ENCODE measurements around the gene KIF1A.

Gene KIF1A

GRCh38 chr2:240783819-240784621 lies 36.0 kb downstream of the KIF1A start:
- no peak overlapping the region for H3K4me3 ChIP-seq (ENCODE audit: low read length)
- H3K9me3 ChIP-seq (replicated peaks; ENCODE audit: insufficient read depth, low read length), result no peaks in the 10 kb centered on the region
- no peaks in the 10 kb centered on the region for H3F3A ChIP-seq (ENCODE audit: insufficient read depth, low read length)
- 0 out of 2 replicates have a peak, but pooled peaks cover 6% of the 10 kb centered on the region for H3K27me3 ChIP-seq (replicated peaks; ENCODE audit: insufficient read depth, low read length)
- H4K20me1 ChIP-seq (ENCODE audit: insufficient read depth, low read length), result no peaks in the 10 kb centered on the region
- no peak for TF ChIP-seq CTCF (IDR thresholded peaks at IDR 0.05; ENCODE audit: low read length)
- TF ChIP-seq EZH2phosphoT487 (IDR thresholded peaks at IDR 0.05; ENCODE audit: low read length), result no peak
- no peak for TF ChIP-seq EZH2 (optimal IDR thresholded peaks at IDR 0.05; ENCODE audit: low read depth, low read length)
- no peak overlapping the region for H3K9ac ChIP-seq (ENCODE audit: low read length)
- H3K27ac ChIP-seq (ENCODE audit: low read length), result no peak overlapping the region
- no peaks in the 10 kb centered on the region for H3K36me3 ChIP-seq (replicated peaks; ENCODE audit: insufficient read depth, low read length)
- DNase-seq, result no peak
- H3K4me1 ChIP-seq (ENCODE audit: low read length), result no peaks in the 10 kb centered on the region
- H3K4me2 ChIP-seq (ENCODE audit: low read depth, low read length), result no peak overlapping the region
- H2AFZ ChIP-seq (ENCODE audit: low read length), result no peak overlapping the region
- H3K79me2 ChIP-seq (ENCODE audit: low read length), result no peaks in the 10 kb centered on the region
- no peaks in the 10 kb centered on the region for H3K9me2 ChIP-seq (replicated peaks; ENCODE audit: insufficient read depth, low read length)

GRCh38 chr2:240782886-240783818 lies 36.9 kb downstream of the KIF1A start:
- Histone ChIP-seq H3K9me2 (replicated peaks; ENCODE audit: insufficient read depth, low read length) (no peaks in the 10 kb centered on the region), H2AFZ (ENCODE audit: low read length) (no peak overlapping the region), H3K9ac (ENCODE audit: low read length) (no peak overlapping the region), H4K20me1 (ENCODE audit: insufficient read depth, low read length) (no peaks in the 10 kb centered on the region), H3K27me3 (replicated peaks; ENCODE audit: insufficient read depth, low read length) (0 out of 2 replicates have a peak, but pooled peaks cover 3% of the 10 kb centered on the region), H3K79me2 (ENCODE audit: low read length) (no peaks in the 10 kb centered on the region), H3K4me2 (ENCODE audit: low read depth, low read length) (no peak overlapping the region), H3K4me1 (ENCODE audit: low read length) (no peaks in the 10 kb centered on the region), H3K9me3 (replicated peaks; ENCODE audit: insufficient read depth, low read length) (no peaks in the 10 kb centered on the region), H3K27ac (ENCODE audit: low read length) (no peak overlapping the region), H3F3A (ENCODE audit: insufficient read depth, low read length) (no peaks in the 10 kb centered on the region), H3K4me3 (ENCODE audit: low read length) (no peak overlapping the region), H3K36me3 (replicated peaks; ENCODE audit: insufficient read depth, low read length) (no peaks in the 10 kb centered on the region)
- TF ChIP-seq EZH2 (optimal IDR thresholded peaks at IDR 0.05; ENCODE audit: low read depth, low read length), result no peak
- no peak for TF ChIP-seq CTCF (IDR thresholded peaks at IDR 0.05; ENCODE audit: low read length)
- no peak for TF ChIP-seq EZH2phosphoT487 (IDR thresholded peaks at IDR 0.05; ENCODE audit: low read length)
- DNase-seq, result no peak

- H3K27ac ChIP-seq (ENCODE audit: low read length), result no peak overlapping the region
- no peak for TF ChIP-seq EZH2 (optimal IDR thresholded peaks at IDR 0.05; ENCODE audit: low read depth, low read length)
- TF ChIP-seq EZH2phosphoT487 (IDR thresholded peaks at IDR 0.05; ENCODE audit: low read length), result no peak
- no peak for TF ChIP-seq CTCF (IDR thresholded peaks at IDR 0.05; ENCODE audit: low read length)
- no peaks in the 10 kb centered on the region for H3K79me2 ChIP-seq (ENCODE audit: low read length)
- H3K36me3 ChIP-seq (replicated peaks; ENCODE audit: insufficient read depth, low read length), result no peaks in the 10 kb centered on the region
- no peak overlapping the region for H3K4me3 ChIP-seq (ENCODE audit: low read length)
- no peak overlapping the region for H3K4me2 ChIP-seq (ENCODE audit: low read depth, low read length)
- H2AFZ ChIP-seq (ENCODE audit: low read length), result no peak overlapping the region
- H3K9me2 ChIP-seq (replicated peaks; ENCODE audit: insufficient read depth, low read length), result no peaks in the 10 kb centered on the region
- H3K9ac ChIP-seq (ENCODE audit: low read length), result no peak overlapping the region
- H3K27me3 ChIP-seq (replicated peaks; ENCODE audit: insufficient read depth, low read length), result no peaks in the 10 kb centered on the region
- H3K9me3 ChIP-seq (replicated peaks; ENCODE audit: insufficient read depth, low read length), result no peaks in the 10 kb centered on the region
- H3F3A ChIP-seq (ENCODE audit: insufficient read depth, low read length), result no peaks in the 10 kb centered on the region
- H4K20me1 ChIP-seq (ENCODE audit: insufficient read depth, low read length), result no peaks in the 10 kb centered on the region
- H3K4me1 ChIP-seq (ENCODE audit: low read length), result no peaks in the 10 kb centered on the region
- DNase-seq, result no peak
Observed at GRCh38 chr2:240782221-240782885, 37.7 kb downstream of the KIF1A start.

Data from MM.1S (cell line).